H1 (cell line): Measurements from ENCODE around the gene ARPIN.

ENCODE experiments used
- EP300 ChIP-seq, 2 experiments: IDR thresholded peaks; 1 replicate in 1 of 2; 2 replicates in 1 of 2; pipeline ENCODE4 v1.6.1; 2011 to 2012; ENCODE audit warnings: low read depth in 2 of 2, low read length in 2 of 2, mild to moderate bottlenecking in 2 of 2, borderline replicate concordance in 1 of 2, inconsistent platforms in 1 of 2, moderate library complexity in 1 of 2
- EZH2 ChIP-seq: fragments of 200-600 bp; sonication (generic); IDR thresholded peaks from 2 replicates; pipeline ENCODE4 v1.7.1; 2012; ENCODE audit warnings: low read depth, mild to moderate bottlenecking, moderate library complexity, low read length, inconsistent platforms; ENCODE audit not compliant: severe bottlenecking
- NANOG ChIP-seq: IDR thresholded peaks from 2 replicates; pipeline ENCODE4 v1.6.1; 2011; ENCODE audit warnings: low read length, low read depth, mild to moderate bottlenecking, inconsistent platforms; ENCODE audit not compliant: insufficient read depth, poor library complexity, severe bottlenecking
- POLR2AphosphoS5 ChIP-seq: IDR thresholded peaks from 2 replicates; pipeline ENCODE4 v1.6.1; 2011; ENCODE audit warnings: low read depth, low read length
- RFX5 ChIP-seq: IDR thresholded peaks from 2 replicates; pipeline ENCODE4 v1.6.1; 2011; ENCODE audit warnings: low read depth, low read length, improper control_type of control experiment, borderline replicate concordance
- RNF2 ChIP-seq: fragments of 200-900, 300-1000 bp; sonication (generic); IDR thresholded peaks from 2 replicates; pipeline ENCODE4 v1.7.1; 2016; ENCODE audit warnings: borderline replicate concordance, low read depth, mild to moderate bottlenecking, antibody characterized with exemption, low read length; ENCODE audit not compliant: poor library complexity, severe bottlenecking; ENCODE audit errors: missing control alignments
- SIX5 ChIP-seq: IDR thresholded peaks from 2 replicates; pipeline ENCODE4 v1.6.1; 2011; ENCODE audit warnings: mild to moderate bottlenecking, low read depth, low read length
- SP1 ChIP-seq: IDR thresholded peaks from 2 replicates; pipeline ENCODE4 v1.6.1; 2011; ENCODE audit warnings: low read depth, low read length
- TBP ChIP-seq: IDR thresholded peaks from 2 replicates; pipeline ENCODE4 v1.6.1; 2011; ENCODE audit warnings: low read depth, low read length, improper control_type of control experiment
- TF ChIP-seq, protein P1 (sequence below), 3 experiments: IDR thresholded peaks; 1 replicate in 2 of 3; 2 replicates in 1 of 3; pipeline versions ENCODE4 v1.5.1 to v1.6.1; 2011; ENCODE audit warnings: low read length in 3 of 3, mild to moderate bottlenecking in 3 of 3, inconsistent platforms in 2 of 3, low read depth in 1 of 3, moderate library complexity in 1 of 3; ENCODE audit not compliant: insufficient read depth in 1 of 3; ENCODE audit errors: control extremely low read depth in 1 of 3
- TF ChIP-seq, protein P2 (sequence below): IDR thresholded peaks from 2 replicates; pipeline ENCODE4 v1.6.1; 2012; ENCODE audit warnings: inconsistent platforms

DNA sequence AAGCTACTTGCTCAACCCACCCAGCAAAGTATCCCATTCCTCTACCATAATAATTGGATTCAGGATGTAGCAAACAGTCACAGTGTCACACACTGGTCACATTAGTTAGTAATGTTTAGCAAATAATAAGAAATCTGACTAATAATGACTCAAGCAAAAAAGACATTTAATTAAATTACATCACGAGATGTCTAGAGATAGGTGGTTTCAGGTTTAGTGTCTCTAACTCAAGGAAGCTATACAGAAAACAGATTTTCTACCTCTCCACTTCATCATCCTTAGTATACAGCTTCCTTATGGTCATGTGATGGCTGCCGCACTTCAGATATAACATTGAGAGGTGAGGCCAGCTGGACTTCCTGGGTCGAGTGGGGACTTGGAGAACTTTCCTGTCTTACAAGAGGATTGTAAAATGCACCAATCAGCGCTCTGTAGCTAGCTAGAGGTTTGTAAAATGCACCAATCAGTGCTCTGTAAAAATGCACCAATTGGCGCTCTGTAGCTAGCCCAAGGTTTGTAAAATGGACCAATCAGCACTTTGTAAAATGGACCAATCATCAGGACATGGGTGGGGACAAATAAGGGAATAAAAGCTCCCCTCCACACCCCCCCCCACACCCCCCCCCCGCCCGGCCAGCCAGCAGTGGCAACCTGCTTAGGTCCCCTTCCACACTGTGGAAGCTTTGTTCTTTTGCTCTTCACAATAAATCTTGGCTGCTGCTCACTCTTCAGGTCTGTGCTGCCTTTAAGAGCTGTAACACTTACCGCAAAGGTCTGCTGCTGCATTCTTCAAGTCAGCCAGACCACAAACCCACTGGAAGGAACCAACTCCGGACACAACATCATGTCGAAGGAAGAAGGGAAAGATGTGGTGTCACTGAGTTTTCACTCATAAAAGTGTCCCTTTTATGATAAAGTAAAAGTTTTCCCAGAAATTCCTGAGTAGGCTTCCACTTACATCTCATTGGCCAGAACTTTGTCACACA, 24.9 kb upstream of the ARPIN start:
- TF ChIP-seq, protein P1, sequence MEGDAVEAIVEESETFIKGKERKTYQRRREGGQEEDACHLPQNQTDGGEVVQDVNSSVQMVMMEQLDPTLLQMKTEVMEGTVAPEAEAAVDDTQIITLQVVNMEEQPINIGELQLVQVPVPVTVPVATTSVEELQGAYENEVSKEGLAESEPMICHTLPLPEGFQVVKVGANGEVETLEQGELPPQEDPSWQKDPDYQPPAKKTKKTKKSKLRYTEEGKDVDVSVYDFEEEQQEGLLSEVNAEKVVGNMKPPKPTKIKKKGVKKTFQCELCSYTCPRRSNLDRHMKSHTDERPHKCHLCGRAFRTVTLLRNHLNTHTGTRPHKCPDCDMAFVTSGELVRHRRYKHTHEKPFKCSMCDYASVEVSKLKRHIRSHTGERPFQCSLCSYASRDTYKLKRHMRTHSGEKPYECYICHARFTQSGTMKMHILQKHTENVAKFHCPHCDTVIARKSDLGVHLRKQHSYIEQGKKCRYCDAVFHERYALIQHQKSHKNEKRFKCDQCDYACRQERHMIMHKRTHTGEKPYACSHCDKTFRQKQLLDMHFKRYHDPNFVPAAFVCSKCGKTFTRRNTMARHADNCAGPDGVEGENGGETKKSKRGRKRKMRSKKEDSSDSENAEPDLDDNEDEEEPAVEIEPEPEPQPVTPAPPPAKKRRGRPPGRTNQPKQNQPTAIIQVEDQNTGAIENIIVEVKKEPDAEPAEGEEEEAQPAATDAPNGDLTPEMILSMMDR (IDR thresholded peaks at IDR 0.05; ENCODE audit: control extremely low read depth in 1 of 3, insufficient read depth in 1 of 3, low read depth in 1 of 3, low read length in 3 of 3): no peak
- no peak for TF ChIP-seq RNF2
- TF ChIP-seq EZH2: no peak
- no peak for TF ChIP-seq SP1
- no peak for TF ChIP-seq RFX5
- TF ChIP-seq EP300 (IDR thresholded peaks at IDR 0.05; ENCODE audit: borderline replicate concordance in 1 of 2, low read depth in 2 of 2, low read length in 2 of 2): no peak
- TF ChIP-seq NANOG: no peak
- no peak for TF ChIP-seq SIX5
- TF ChIP-seq TBP: no peak
- TF ChIP-seq, protein P2, sequence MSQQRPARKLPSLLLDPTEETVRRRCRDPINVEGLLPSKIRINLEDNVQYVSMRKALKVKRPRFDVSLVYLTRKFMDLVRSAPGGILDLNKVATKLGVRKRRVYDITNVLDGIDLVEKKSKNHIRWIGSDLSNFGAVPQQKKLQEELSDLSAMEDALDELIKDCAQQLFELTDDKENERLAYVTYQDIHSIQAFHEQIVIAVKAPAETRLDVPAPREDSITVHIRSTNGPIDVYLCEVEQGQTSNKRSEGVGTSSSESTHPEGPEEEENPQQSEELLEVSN: no peak
- no peak for TF ChIP-seq POLR2AphosphoS5
